HCT116 (cell line): Measurements from ENCODE around the gene ARRB2. TPM values are rescaled to one million over a fixed set of nuclear protein-coding genes. Genes with fewer than 3 reads are reported as not detected.

ENCODE experiments used
- ATAC-seq: fragments of 200-7000 bp; cut with Tn5 transposase; 2 replicates; pipeline ENCODE4 v1.9.1; 2020; ENCODE audit warnings: mild to moderate bottlenecking, moderate library complexity
- BruUV-seq: library from RNA; stranded (reverse); fragments of 400-500 nt; replicated peaks from 2 replicates; lab custom pipeline; 2021; lab: Mats Ljungman, UMichigan
- CTCF ChIA-PET: fragments of 300-600 bp; sonication (Branson Sonifier 250); formaldehyde crosslinking; loops from one replicate; lab custom pipeline; 2021; ENCODE audit warnings: antibody characterized with exemption; lab: Charles Lee
- POLR2A ChIA-PET: fragments of 300-600, 350-600 bp; sonication (Branson Sonifier 250); formaldehyde crosslinking; loops from one replicate; lab custom pipeline; 2021; ENCODE audit warnings: antibody characterized with exemption; lab: Charles Lee
- RAD21 ChIA-PET, 2 experiments: fragments of 300-600 bp; sonication (Branson Sonifier 250); formaldehyde crosslinking; loops; one replicate each; lab custom pipeline; 2023; ENCODE audit warnings: low total read pairs in 2 of 2; ENCODE audit not compliant: uncharacterized antibody in 2 of 2, unreplicated experiment in 2 of 2, low non-redundant PET in 1 of 2; lab: Charles Lee
- DNase-seq: peaks from one replicate; pipeline ENCODE4 v3.0.0-alpha.2; 2010; ENCODE audit warnings: low read depth, low spot score
- H2AFZ ChIP-seq: fragments of 200-600 bp; shearing (Covaris generic), sonication (generic); 2 replicates; pipeline ENCODE4 v1.6.1; 2017; ENCODE audit warnings: low read depth, mixed run types, mixed read lengths, antibody characterized with exemption, low read length; ENCODE audit not compliant: poor library complexity, severe bottlenecking
- H3K27ac ChIP-seq: 2 replicates; pipeline ENCODE4 v1.5.1; 2012; ENCODE audit warnings: low read depth, low read length
- H3K27me3 ChIP-seq: fragments of 200-600 bp; sonication (generic); 2 replicates; pipeline ENCODE4 v1.6.1; 2016; ENCODE audit warnings: mixed run types, low read length, mixed read lengths; ENCODE audit not compliant: insufficient read depth
- H3K36me3 ChIP-seq, 2 experiments: fragments of 200-500 bp in 1 of 2; fragments of 200-600 bp in 1 of 2; sonication (Bioruptor generic) in 1 of 2; sonication (generic) in 1 of 2; 2 replicates each; pipeline versions ENCODE4 v1.5.1 to v1.6.1; 2014 to 2016; ENCODE audit warnings: low read length in 2 of 2, inconsistent platforms in 1 of 2, mixed read lengths in 1 of 2, mixed run types in 1 of 2; ENCODE audit not compliant: insufficient read depth in 2 of 2, control insufficient read depth in 1 of 2
- H3K4me1 ChIP-seq, 2 experiments: fragments of 200-600 bp in 1 of 2; sonication (generic) in 1 of 2; 2 replicates each; pipeline versions ENCODE4 v1.5.1 to v1.6.1; 2012 to 2017; ENCODE audit warnings: low read length in 2 of 2, inconsistent platforms in 1 of 2, mild to moderate bottlenecking in 1 of 2, mixed read lengths in 1 of 2, mixed run types in 1 of 2, moderate library complexity in 1 of 2; ENCODE audit not compliant: insufficient read depth in 2 of 2, control insufficient read depth in 1 of 2
- H3K4me2 ChIP-seq: fragments of 200-600 bp; sonication (generic); 2 replicates; pipeline ENCODE4 v1.6.1; 2017; ENCODE audit warnings: mixed run types, low read length, mixed read lengths
- H3K4me3 ChIP-seq, 2 experiments: fragments of 200-600 bp in 1 of 2; sonication (generic) in 1 of 2; replicated peaks in 1 of 2; 2 replicates each; pipeline ENCODE4 v1.5.1; 2011 to 2016; ENCODE audit warnings: low read length in 2 of 2, control low read depth in 1 of 2, low read depth in 1 of 2, mild to moderate bottlenecking in 1 of 2, mixed read lengths in 1 of 2, mixed run types in 1 of 2
- H3K79me2 ChIP-seq: fragments of 200-600 bp; sonication (generic); 2 replicates; pipeline ENCODE4 v1.6.1; 2017; ENCODE audit warnings: mild to moderate bottlenecking, mixed run types, low read length, moderate library complexity, mixed read lengths; ENCODE audit not compliant: insufficient read depth
- H3K9ac ChIP-seq: fragments of 200-600 bp; sonication (generic); 2 replicates; pipeline ENCODE4 v1.6.1; 2016; ENCODE audit warnings: low read length, mixed read lengths
- H3K9me2 ChIP-seq: fragments of 200-600 bp; sonication (generic), shearing (Covaris generic); 2 replicates; pipeline ENCODE4 v1.6.1; 2017; ENCODE audit warnings: mixed run types, mild to moderate bottlenecking, moderate library complexity; ENCODE audit not compliant: insufficient read depth
- H3K9me3 ChIP-seq, 2 experiments: fragments of 200-500 bp in 1 of 2; fragments of 200-600 bp in 1 of 2; sonication (Bioruptor generic) in 1 of 2; sonication (generic) in 1 of 2; 2 replicates each; pipeline ENCODE4 v1.6.1; 2014 to 2017; ENCODE audit warnings: low read length in 2 of 2, mixed read lengths in 2 of 2, inconsistent platforms in 1 of 2, low read depth in 1 of 2, mild to moderate bottlenecking in 1 of 2, mixed run types in 1 of 2, moderate library complexity in 1 of 2; ENCODE audit not compliant: control insufficient read depth in 1 of 2, insufficient read depth in 1 of 2
- H4K20me1 ChIP-seq: fragments of 200-600 bp; sonication (generic), shearing (Covaris generic); 2 replicates; pipeline ENCODE4 v1.6.1; 2017; ENCODE audit warnings: mixed run types, mild to moderate bottlenecking, moderate library complexity; ENCODE audit not compliant: insufficient read depth
- CBX3 ChIP-seq: IDR thresholded peaks from 2 replicates; pipeline ENCODE4 v1.6.1; 2012; ENCODE audit warnings: low read depth
- CEBPB ChIP-seq: IDR thresholded peaks from 2 replicates; pipeline ENCODE4 v1.6.1; 2012; ENCODE audit warnings: low read depth
- EGR1 ChIP-seq: IDR thresholded peaks from 2 replicates; pipeline ENCODE4 v1.6.1; 2012; ENCODE audit warnings: low read depth
- ELF1 ChIP-seq: IDR thresholded peaks from 2 replicates; pipeline ENCODE4 v1.6.1; 2012; ENCODE audit warnings: low read depth, borderline replicate concordance
- EZH2phosphoT487 ChIP-seq: fragments of 200-600 bp; IDR thresholded peaks from 2 replicates; pipeline ENCODE4 v1.6.1; 2018; ENCODE audit warnings: antibody characterized with exemption, borderline replicate concordance
- FOSL1 ChIP-seq: IDR thresholded peaks from 2 replicates; pipeline ENCODE4 v1.6.1; 2012; ENCODE audit warnings: low read depth
- JUND ChIP-seq: IDR thresholded peaks from 2 replicates; pipeline ENCODE4 v1.6.1; 2012
- POLR2AphosphoS5 ChIP-seq: IDR thresholded peaks from 2 replicates; pipeline ENCODE4 v1.6.1; 2011; ENCODE audit warnings: mild to moderate bottlenecking, low read depth, low read length, moderate library complexity
- SIN3A ChIP-seq: IDR thresholded peaks from 2 replicates; pipeline ENCODE4 v1.6.1; 2012; ENCODE audit warnings: low read depth
- SP1 ChIP-seq: IDR thresholded peaks from 2 replicates; pipeline ENCODE4 v1.6.1; 2012; ENCODE audit warnings: low read depth
- SRF ChIP-seq: IDR thresholded peaks from 2 replicates; pipeline ENCODE4 v1.6.1; 2012; ENCODE audit warnings: low read depth
- ZFX ChIP-seq: fragments of 450-650 bp; IDR thresholded peaks from 2 replicates; pipeline ENCODE4 v1.6.1; 2017
- ZNF274 ChIP-seq: fragments of 200-500 bp; sonication (Bioruptor generic); IDR thresholded peaks from 2 replicates; pipeline ENCODE4 v1.6.1; 2014; ENCODE audit warnings: mild to moderate bottlenecking, low read depth, low read length, inconsistent platforms
- intact Hi-C: fragments of 100-400 bp; cut with micrococcal nuclease; formaldehyde crosslinking; loops from 2 replicates; pipeline ENCODE4 v1.10.0; 2022
- total RNA-seq: library from RNA; stranded (reverse); gene quantifications from one replicate; pipeline ENCODE4 v1.2.1, GENCODE V29; 2021; ENCODE audit not compliant: unreplicated experiment
- TF ChIP-seq, protein P1 (sequence below): IDR thresholded peaks from 2 replicates; pipeline ENCODE4 v1.6.1; 2012
- TF ChIP-seq, protein P2 (sequence below), 3 experiments: fragments of 200-600 bp in 1 of 3; sonication (generic) in 1 of 3; IDR thresholded peaks in 2 of 3; conservative IDR thresholded peaks in 1 of 3; 2 replicates each; pipeline ENCODE4 v1.5.1; 2012 to 2017; ENCODE audit warnings: low read depth in 2 of 3, low read length in 2 of 3, antibody characterized with exemption in 1 of 3, borderline replicate concordance in 1 of 3, control low read depth in 1 of 3, mild to moderate bottlenecking in 1 of 3, mixed read lengths in 1 of 3, mixed run types in 1 of 3, moderate library complexity in 1 of 3; ENCODE audit not compliant: insufficient read depth in 1 of 3
- TF ChIP-seq, protein P3 (sequence below): IDR thresholded peaks from 2 replicates; pipeline ENCODE4 v1.6.1; 2012
- TF ChIP-seq, protein P4 (sequence below): IDR thresholded peaks from 2 replicates; pipeline ENCODE4 v1.6.1; 2011; ENCODE audit warnings: mild to moderate bottlenecking, low read length, moderate library complexity; ENCODE audit not compliant: insufficient replicate concordance; ENCODE audit errors: extremely low read depth

Gene ARRB2
- total RNA-seq, 1 experiment from 2014 or later = 70.8 TPM

DNA sequence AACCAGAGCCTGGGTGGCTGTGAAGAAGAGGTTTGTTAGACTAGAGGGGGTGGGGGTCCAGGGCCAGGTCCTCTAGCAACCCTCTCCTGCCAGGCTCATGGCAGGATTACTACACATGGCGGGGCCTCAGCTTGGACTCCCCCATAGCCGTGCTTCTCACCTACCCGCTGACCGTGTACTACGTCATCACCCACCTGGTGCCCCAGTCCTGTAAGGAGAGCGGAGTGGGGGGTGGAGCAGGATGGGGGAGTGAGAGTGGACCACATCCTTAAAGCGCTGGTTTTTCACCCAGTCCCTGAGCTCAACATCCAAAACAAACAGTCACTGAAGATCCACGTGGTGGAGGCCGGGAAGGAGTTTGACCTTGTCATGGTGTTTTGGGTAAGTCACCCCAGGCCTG is 33.5 kb downstream of the ARRB2 start (continued):
- TF ChIP-seq POLR2AphosphoS5 = no peak
- TF ChIP-seq, protein P1, sequence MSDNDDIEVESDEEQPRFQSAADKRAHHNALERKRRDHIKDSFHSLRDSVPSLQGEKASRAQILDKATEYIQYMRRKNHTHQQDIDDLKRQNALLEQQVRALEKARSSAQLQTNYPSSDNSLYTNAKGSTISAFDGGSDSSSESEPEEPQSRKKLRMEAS = no peak
- TF ChIP-seq, protein P2, sequence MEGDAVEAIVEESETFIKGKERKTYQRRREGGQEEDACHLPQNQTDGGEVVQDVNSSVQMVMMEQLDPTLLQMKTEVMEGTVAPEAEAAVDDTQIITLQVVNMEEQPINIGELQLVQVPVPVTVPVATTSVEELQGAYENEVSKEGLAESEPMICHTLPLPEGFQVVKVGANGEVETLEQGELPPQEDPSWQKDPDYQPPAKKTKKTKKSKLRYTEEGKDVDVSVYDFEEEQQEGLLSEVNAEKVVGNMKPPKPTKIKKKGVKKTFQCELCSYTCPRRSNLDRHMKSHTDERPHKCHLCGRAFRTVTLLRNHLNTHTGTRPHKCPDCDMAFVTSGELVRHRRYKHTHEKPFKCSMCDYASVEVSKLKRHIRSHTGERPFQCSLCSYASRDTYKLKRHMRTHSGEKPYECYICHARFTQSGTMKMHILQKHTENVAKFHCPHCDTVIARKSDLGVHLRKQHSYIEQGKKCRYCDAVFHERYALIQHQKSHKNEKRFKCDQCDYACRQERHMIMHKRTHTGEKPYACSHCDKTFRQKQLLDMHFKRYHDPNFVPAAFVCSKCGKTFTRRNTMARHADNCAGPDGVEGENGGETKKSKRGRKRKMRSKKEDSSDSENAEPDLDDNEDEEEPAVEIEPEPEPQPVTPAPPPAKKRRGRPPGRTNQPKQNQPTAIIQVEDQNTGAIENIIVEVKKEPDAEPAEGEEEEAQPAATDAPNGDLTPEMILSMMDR (IDR thresholded peaks at IDR 0.05 in 2 of 3, conservative IDR thresholded peaks at IDR 0.05 in 1 of 3; ENCODE audit: borderline replicate concordance in 1 of 3, insufficient read depth in 1 of 3, low read depth in 2 of 3, low read length in 2 of 3) = no peak
- TF ChIP-seq ELF1 = no peak
- TF ChIP-seq EGR1 = no peak
- no peak for TF ChIP-seq ZFX
- TF ChIP-seq CBX3 = no peak
- TF ChIP-seq, all 23 proteins: peak for 0

DNA sequence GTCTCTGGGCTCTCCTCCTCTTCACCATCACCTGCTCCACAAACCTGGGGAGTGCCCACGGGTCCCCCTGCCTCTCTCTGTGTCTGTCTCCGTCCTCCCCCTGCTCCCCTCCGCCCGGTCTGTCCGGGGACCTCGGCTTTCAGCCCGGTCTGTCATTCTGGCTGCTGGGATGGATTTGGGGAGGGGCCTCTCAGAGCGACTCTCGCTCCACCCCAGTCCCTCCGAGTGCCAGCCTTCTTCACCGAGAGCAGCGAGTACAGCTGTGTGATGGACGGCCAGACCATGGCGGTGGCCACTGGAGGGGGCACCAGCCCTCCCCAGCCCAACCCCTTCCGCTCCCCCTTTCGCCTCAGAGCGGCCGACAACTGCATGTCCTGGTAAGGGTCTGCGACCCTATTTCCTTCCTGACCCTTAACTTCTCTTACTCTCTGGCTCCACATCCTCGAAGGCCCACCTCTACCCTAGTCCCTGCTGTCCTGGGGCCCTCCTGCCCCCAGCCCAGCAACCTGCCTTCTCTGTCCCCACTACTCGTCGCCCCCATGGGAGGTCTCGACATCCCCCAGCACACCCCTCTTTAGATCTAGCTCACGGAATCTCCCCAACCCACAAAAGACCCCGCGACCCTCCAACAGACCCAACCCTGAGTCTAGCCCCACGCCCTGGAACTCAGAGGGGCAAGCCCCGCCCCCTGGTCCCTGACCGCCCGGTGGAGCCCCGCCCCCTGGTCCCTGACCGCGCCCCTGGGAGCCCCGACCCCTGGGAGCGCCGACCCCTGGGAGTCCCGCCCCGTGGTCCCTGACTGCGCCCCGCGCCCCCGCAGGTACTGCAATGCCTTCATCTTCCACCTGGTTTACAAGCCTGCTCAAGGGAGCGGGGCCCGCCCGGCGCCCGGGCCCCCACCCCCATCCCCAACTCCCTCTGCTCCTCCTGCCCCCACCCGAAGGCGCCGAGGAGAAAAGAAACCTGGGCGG is 34.9 kb downstream of the ARRB2 start:
- Histone ChIP-seq H4K20me1 (no peaks in the 10 kb centered on the region), H2AFZ (no peak overlapping the region), H3K9me3 (no peaks in the 10 kb centered on the region), H3K9me2 (no peaks in the 10 kb centered on the region), H3K27me3 (no peaks in the 10 kb centered on the region), H3K4me2 (no peak overlapping the region), H3K36me3 (no peaks in the 10 kb centered on the region), H3K27ac (no peak overlapping the region), H3K9ac (no peak overlapping the region), H3K4me1 (peaks cover under 1 to 2% of the 10 kb centered on the region in 2 experiments; a peak in 3 of 4 replicates), H3K4me3 (no peak overlapping the region), H3K79me2 (no peaks in the 10 kb centered on the region)
- CTCF ChIA-PET = interaction anchor here (0.6 kb wide), 1 partner anchor 242 kb away, joined by 3 read pairs; the partner anchor contains the start of gene CAMTA2
- RAD21 ChIA-PET = no interaction called here
- no peak for DNase-seq
- intact Hi-C loops = no loop called here
- POLR2A ChIA-PET = no interaction called here
- TF ChIP-seq, protein P3, sequence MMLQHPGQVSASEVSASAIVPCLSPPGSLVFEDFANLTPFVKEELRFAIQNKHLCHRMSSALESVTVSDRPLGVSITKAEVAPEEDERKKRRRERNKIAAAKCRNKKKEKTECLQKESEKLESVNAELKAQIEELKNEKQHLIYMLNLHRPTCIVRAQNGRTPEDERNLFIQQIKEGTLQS = no peak
- TF ChIP-seq ZFX (no peak), FOSL1 (no peak), SIN3A (no peak), ELF1 (no peak), SP1 (no peak), ZNF274 (no peak), JUND (no peak), SRF (no peak), EZH2phosphoT487 (no peak), CEBPB (no peak)
- TF ChIP-seq, protein P4, sequence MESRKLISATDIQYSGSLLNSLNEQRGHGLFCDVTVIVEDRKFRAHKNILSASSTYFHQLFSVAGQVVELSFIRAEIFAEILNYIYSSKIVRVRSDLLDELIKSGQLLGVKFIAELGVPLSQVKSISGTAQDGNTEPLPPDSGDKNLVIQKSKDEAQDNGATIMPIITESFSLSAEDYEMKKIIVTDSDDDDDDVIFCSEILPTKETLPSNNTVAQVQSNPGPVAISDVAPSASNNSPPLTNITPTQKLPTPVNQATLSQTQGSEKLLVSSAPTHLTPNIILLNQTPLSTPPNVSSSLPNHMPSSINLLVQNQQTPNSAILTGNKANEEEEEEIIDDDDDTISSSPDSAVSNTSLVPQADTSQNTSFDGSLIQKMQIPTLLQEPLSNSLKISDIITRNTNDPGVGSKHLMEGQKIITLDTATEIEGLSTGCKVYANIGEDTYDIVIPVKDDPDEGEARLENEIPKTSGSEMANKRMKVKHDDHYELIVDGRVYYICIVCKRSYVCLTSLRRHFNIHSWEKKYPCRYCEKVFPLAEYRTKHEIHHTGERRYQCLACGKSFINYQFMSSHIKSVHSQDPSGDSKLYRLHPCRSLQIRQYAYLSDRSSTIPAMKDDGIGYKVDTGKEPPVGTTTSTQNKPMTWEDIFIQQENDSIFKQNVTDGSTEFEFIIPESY = no peak
- TF ChIP-seq, protein P1 = no peak
- no TSS peak for BruUV-seq
- ATAC-seq = 0 out of 2 replicates have a peak, but pooled peaks have one; percentile 34
